Activated T-helper 17 cell treated with anti-CD3 and anti-CD28 coated beads, Interleukin-2, amount 50 U/mL, for 72 hours (primary cell): ENCODE results near the gene IFNK. TPM values are rescaled to one million over a fixed set of nuclear protein-coding genes. Genes with fewer than 3 reads are reported as not detected.

Source experiments
- ATAC-seq: fragments of 150-1000 bp; cut with Tn5 transposase; replicated peaks from 2 replicates; pipeline ENCODE4 v1.10.0; 2021; ENCODE audit warnings: mild to moderate bottlenecking, moderate library complexity
- H3K27ac Mint-ChIP-seq: one replicate; pipeline ENCODE4 v1.8.0; 2022; ENCODE audit warnings: mixed read lengths
- H3K27me3 Mint-ChIP-seq: one replicate; pipeline ENCODE4 v1.8.0; 2022; ENCODE audit warnings: mixed read lengths
- H3K36me3 Mint-ChIP-seq: one replicate; pipeline ENCODE4 v1.8.0; 2022; ENCODE audit warnings: low read depth, mild to moderate bottlenecking, mixed read lengths
- H3K4me1 Mint-ChIP-seq: one replicate; pipeline ENCODE4 v1.8.0; 2022; ENCODE audit warnings: mixed read lengths
- H3K4me3 Mint-ChIP-seq: one replicate; pipeline ENCODE4 v1.8.0; 2022; ENCODE audit warnings: mild to moderate bottlenecking, mixed read lengths
- H3K9me3 Mint-ChIP-seq: one replicate; pipeline ENCODE4 v1.8.0; 2022; ENCODE audit warnings: mixed read lengths
- total RNA-seq, 2 donors: library from RNA; stranded (reverse); gene quantifications; one replicate each; pipeline ENCODE4 v1.2.3, GENCODE V29; 2022

IFNK gene
- total RNA-seq, 2 donors from 2014 or later = not detected

- Mint-ChIP-seq H3K4me3 (no peak overlapping the region), H3K9me3 (no peaks in the 10 kb centered on the region), H3K27ac (no peak overlapping the region), H3K4me1 (no peaks in the 10 kb centered on the region), H3K36me3 (peaks cover 18% of the 10 kb centered on the region), H3K27me3 (no peaks in the 10 kb centered on the region)
- ATAC-seq = no peak
Measured at GRCh38 chr9:27539479-27540441, 15.7 kb downstream of the IFNK start.

- H3K4me3 Mint-ChIP-seq = no peak overlapping the region
Measured at GRCh38 chr9:27540502-27540901, 16.4 kb downstream of the IFNK start.

GRCh38 chr9:27541740-27542139 is 17.6 kb downstream of the IFNK start:
- ATAC-seq = no peak
- peaks cover 31% of the 10 kb centered on the region for H3K36me3 Mint-ChIP-seq

More at GRCh38 chr9:27540502-27540901, 16.4 kb downstream of the IFNK start:
- Mint-ChIP-seq H3K36me3 (peaks cover 26% of the 10 kb centered on the region), H3K27ac (no peak overlapping the region), H3K9me3 (no peaks in the 10 kb centered on the region), H3K4me1 (no peaks in the 10 kb centered on the region), H3K27me3 (no peaks in the 10 kb centered on the region)
- ATAC-seq = no peak

GRCh38 chr9:27542508-27542907 is 18.4 kb downstream of the IFNK start:
- H3K9me3 Mint-ChIP-seq = no peaks in the 10 kb centered on the region
- no peak overlapping the region for H3K27ac Mint-ChIP-seq
- H3K4me3 Mint-ChIP-seq = no peak overlapping the region
- no peaks in the 10 kb centered on the region for H3K4me1 Mint-ChIP-seq
- ATAC-seq = no peak
- no peaks in the 10 kb centered on the region for H3K27me3 Mint-ChIP-seq
- H3K36me3 Mint-ChIP-seq = peaks cover 39% of the 10 kb centered on the region

More at GRCh38 chr9:27541740-27542139, 17.6 kb downstream of the IFNK start:
- Mint-ChIP-seq H3K27me3 (no peaks in the 10 kb centered on the region), H3K4me1 (no peaks in the 10 kb centered on the region), H3K4me3 (no peak overlapping the region), H3K27ac (no peak overlapping the region), H3K9me3 (no peaks in the 10 kb centered on the region)

- Mint-ChIP-seq H3K4me1 (no peaks in the 10 kb centered on the region), H3K27ac (no peak overlapping the region), H3K27me3 (no peaks in the 10 kb centered on the region), H3K36me3 (peaks cover 57% of the 10 kb centered on the region), H3K9me3 (no peaks in the 10 kb centered on the region), H3K4me3 (no peak overlapping the region)
- ATAC-seq = no peak
Measured at GRCh38 chr9:27545471-27545870, 21.4 kb downstream of the IFNK start.

GRCh38 chr9:27548055-27548741 is 24.1 kb downstream of the IFNK start:
- H3K27me3 Mint-ChIP-seq = no peaks in the 10 kb centered on the region
- H3K36me3 Mint-ChIP-seq = peaks cover 82% of the 10 kb centered on the region
- no peak overlapping the region for H3K4me3 Mint-ChIP-seq
- no peaks in the 10 kb centered on the region for H3K9me3 Mint-ChIP-seq
- H3K27ac Mint-ChIP-seq = no peak overlapping the region
- no peaks in the 10 kb centered on the region for H3K4me1 Mint-ChIP-seq
- ATAC-seq = no peak

DNA sequence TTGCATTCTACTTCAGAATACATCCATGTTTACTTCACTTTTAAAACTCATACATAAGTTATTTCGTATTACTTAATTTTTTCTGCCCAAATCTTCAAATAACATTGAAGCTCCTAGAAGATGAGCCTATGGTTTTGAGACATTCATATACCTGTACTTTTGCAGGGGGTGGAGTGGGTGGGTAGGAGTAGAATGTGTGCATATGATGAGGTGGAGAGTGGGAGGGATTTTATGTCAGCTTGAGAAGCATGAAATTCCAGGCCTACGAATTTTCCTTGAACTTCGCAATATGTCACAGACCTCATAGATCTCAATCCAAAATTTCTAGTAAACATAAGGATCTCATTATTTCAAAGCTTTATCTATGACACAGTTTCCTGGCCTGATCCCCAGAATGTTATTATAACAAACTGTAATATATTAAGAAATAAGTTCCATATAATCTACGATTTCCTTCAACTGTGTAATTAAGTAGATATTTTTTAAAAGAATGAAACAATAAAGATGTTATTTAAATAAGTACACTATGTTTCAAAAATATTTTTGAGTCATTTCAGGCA is 25.2 kb downstream of the IFNK start:
- peaks cover 82% of the 10 kb centered on the region for H3K36me3 Mint-ChIP-seq
- ATAC-seq = no peak
- H3K9me3 Mint-ChIP-seq = no peaks in the 10 kb centered on the region
- no peaks in the 10 kb centered on the region for H3K27me3 Mint-ChIP-seq
- H3K4me1 Mint-ChIP-seq = no peaks in the 10 kb centered on the region
- no peak overlapping the region for H3K27ac Mint-ChIP-seq
- H3K4me3 Mint-ChIP-seq = no peak overlapping the region

DNA sequence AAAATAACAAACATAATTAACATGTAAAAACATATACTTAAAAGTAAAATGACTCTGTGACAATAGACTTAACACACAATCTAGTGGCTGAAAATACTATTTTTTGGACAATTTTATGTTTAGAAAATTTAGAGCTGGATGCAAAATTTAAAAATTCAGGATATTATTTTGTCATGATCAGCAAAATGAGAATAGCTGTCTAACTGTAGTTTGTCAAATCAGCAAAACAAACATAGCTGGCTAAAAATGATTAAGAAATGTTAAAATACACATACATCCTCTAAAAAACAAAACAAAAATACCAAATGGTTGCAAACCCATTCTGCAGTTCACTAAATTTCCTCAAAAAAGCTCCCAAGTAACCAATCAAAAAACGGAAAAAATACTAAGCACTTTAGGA is 30.6 kb downstream of the IFNK start:
- Mint-ChIP-seq H3K4me3 (no peak overlapping the region), H3K9me3 (no peaks in the 10 kb centered on the region), H3K36me3 (peaks cover 67% of the 10 kb centered on the region), H3K27ac (no peak overlapping the region), H3K4me1 (no peaks in the 10 kb centered on the region), H3K27me3 (no peaks in the 10 kb centered on the region)
- no peak for ATAC-seq

GRCh38 chr9:27556470-27556869 is 32.4 kb downstream of the IFNK start:
- Mint-ChIP-seq H3K9me3 (no peaks in the 10 kb centered on the region), H3K36me3 (peaks cover 63% of the 10 kb centered on the region), H3K4me3 (no peak overlapping the region), H3K27me3 (no peaks in the 10 kb centered on the region), H3K27ac (no peak overlapping the region), H3K4me1 (no peaks in the 10 kb centered on the region)
- no peak for ATAC-seq

DNA sequence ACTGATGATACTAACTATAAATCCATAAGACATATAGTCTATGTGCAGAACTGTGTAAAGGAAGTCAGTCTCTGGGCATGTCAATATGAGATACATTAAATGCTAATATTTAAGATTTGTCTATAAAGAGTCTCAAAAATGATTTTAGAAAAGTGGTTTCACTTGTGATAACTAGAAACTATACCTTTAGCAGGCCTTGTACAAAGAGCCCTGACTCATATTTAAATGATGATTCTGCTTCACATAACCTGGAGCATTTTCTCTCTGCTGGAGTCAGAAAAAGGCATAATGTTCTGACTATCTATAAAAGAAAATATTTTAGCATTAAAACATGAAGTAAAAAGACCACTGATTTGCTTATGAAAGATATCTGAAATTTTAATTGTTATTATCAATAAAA is 34.2 kb downstream of the IFNK start:
- H3K27ac Mint-ChIP-seq = no peak overlapping the region
- ATAC-seq = no peak
- peaks cover 49% of the 10 kb centered on the region for H3K36me3 Mint-ChIP-seq
- H3K27me3 Mint-ChIP-seq = no peaks in the 10 kb centered on the region
- H3K9me3 Mint-ChIP-seq = no peaks in the 10 kb centered on the region
- H3K4me3 Mint-ChIP-seq = no peak overlapping the region
- peaks cover 4% of the 10 kb centered on the region for H3K4me1 Mint-ChIP-seq

GRCh38 chr9:27560457-27560856 is 36.4 kb downstream of the IFNK start:
- Mint-ChIP-seq H3K36me3 (peaks cover 45% of the 10 kb centered on the region), H3K9me3 (no peaks in the 10 kb centered on the region), H3K4me1 (peaks cover 4% of the 10 kb centered on the region), H3K4me3 (no peak overlapping the region), H3K27me3 (no peaks in the 10 kb centered on the region), H3K27ac (no peak overlapping the region)
- ATAC-seq = no peak

- no peak overlapping the region for H3K4me3 Mint-ChIP-seq
- H3K4me1 Mint-ChIP-seq = peaks cover 4% of the 10 kb centered on the region
- peaks cover 46% of the 10 kb centered on the region for H3K36me3 Mint-ChIP-seq
- H3K27me3 Mint-ChIP-seq = no peaks in the 10 kb centered on the region
- H3K9me3 Mint-ChIP-seq = no peaks in the 10 kb centered on the region
- peak; percentile 44 for ATAC-seq
- peak overlapping the region; percentile 16 for H3K27ac Mint-ChIP-seq
Measured at GRCh38 chr9:27561685-27562084, 37.6 kb downstream of the IFNK start.

DNA sequence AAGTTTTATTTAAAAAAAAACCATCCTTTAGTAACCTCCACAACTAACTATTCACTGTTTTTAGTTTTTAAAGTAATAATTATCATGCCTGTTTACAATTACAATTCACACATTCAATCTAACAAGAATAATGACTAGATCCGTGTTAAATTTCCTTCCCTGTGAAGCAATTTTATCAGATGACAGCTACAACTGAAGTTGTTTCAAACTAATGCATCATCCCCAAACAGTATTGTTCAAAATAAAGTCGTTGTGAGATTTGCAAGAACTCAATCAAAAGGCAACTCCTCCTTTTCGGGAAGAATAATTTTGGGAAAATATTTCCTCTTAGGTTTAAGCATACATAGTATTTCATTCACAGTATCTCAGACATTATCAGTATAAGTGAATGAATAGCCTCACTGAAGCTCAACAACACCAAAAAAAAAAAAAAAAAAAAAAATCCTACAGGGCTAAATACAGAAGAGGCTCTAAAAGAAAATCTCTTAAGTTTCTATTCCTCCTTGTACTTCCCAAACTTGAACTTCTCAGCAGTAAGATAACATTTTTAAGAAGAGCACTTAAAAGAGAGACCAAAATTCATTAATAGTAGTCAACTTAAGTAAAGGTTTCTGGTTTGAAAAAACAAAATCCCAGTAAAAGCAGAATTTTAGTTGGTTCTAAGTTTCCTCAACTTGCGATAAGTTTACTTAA is 39.8 kb downstream of the IFNK start:
- H3K27me3 Mint-ChIP-seq = no peaks in the 10 kb centered on the region
- no peaks in the 10 kb centered on the region for H3K9me3 Mint-ChIP-seq
- no peak overlapping the region for H3K27ac Mint-ChIP-seq
- H3K4me3 Mint-ChIP-seq = no peak overlapping the region
- peaks cover 4% of the 10 kb centered on the region for H3K4me1 Mint-ChIP-seq
- ATAC-seq = no peak
- peaks cover 43% of the 10 kb centered on the region for H3K36me3 Mint-ChIP-seq

GRCh38 chr9:27564670-27565069 is 40.6 kb downstream of the IFNK start:
- Mint-ChIP-seq H3K4me3 (no peak overlapping the region), H3K36me3 (peaks cover 43% of the 10 kb centered on the region), H3K27ac (no peak overlapping the region), H3K9me3 (no peaks in the 10 kb centered on the region), H3K27me3 (no peaks in the 10 kb centered on the region), H3K4me1 (peaks cover 4% of the 10 kb centered on the region)
- ATAC-seq = no peak
